ENCODE data around the gene PPP2R2C.

The PPP2R2C gene

DNA sequence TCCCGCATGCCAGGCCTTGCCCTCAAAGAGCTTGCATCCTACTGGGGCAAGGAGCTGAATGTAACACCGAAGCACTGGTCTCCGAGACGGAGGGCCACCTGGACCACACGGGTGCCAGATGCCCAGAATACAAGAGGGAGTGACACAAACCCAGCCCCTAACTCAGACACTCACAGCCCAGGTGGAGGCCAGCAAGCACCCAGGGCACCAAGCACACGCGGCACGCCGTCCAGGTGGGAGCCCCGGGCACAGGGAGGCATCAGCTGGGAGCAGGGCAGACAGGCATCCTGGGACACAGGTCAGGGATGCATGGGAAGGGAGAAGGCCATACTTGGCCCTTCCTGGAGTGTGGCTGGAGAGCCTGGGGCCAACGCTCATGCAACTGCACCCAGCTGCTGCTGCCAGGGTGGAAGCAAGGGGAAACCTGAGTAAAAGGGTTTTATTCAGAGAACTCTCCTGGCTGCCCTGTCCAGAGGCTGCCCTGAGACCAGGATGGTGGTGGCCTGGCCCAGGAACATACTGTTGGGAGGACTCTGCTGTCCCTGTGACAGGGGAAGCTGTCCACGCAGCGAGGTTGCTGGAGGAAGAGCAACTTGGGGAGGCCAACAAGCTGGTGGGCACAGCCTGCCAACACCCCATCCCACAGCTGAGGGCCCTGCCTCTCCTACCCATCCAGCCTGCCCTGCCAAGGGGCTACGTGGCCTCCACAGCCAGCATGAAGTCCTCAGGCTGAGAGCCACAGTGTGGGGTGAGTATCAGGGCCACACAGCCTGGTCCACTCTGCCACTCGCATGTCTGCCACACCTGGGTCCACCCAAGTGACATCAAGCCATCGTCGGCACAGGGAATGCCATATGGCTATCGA lies 22.2 kb upstream of the PPP2R2C start:
- DNase-seq (ENCODE audit: low spot score) = no peak

DNA sequence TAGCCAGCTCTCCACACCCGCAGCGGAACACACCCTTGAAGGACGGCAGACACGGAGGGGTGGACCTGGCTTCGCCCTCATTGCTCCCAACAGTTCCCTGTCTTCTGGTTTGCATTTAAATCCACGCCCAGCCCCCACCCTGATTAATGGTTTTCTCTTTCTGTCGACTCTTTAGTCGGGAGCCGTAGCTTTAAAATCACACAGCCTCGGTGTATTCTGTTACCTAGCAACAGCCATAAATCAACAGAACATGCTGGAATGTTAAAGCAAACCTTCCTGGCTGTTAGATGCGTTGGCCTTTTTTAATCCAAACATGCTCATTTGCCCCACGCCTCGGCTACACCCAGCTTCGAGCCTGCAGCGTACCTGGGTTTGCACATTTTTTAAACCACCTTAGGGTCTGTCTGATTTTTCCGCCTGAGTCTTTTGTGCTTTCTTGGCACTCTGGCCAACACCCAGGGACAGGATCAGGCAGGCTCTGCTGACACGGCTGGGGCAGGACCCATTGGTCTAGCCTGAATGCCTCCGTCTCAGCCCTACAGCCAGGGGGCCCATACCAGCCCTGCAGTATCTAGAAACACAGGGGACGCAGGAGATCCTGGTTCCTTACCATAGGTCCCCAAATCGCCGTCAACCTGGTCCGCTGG lies 21.4 kb upstream of the PPP2R2C start:
- DNase-seq (ENCODE audit: low spot score) = no peak

DNA sequence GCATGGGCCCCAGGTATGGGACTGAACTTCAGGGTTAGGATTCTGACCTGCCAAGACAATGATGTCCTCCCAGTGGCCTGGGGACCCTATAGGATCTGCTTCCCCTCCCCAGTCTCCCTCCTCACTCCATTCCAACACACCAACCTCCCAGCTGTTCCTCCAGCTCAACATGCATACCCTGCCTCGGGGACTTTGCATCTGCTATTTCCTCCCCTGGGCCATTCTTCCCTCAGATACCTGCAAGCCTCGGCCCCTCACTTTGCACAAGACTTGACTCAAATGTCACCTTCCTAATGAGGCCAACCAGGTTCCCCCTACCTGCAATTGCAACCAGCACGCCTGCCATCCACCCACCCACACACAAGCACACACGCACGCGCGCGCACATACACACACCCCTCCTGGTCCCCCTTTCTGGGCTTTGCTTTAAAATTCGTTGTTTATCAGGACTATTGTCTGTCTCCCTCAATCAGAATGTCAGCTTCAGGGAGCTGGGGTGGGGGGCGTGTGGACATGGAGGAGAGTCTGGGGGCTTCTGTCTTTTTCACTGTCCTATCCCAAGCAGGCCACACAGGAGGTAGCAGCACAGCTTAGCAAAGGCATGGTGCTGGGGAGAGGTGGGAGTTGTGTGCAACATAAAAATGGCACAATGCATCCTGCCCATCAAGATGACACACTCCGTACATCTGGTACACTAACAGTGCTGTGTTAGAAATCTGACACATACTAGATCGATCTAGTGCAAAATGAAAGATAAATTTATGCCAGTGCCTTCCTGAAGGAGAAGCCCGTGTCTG lies 20.6 kb upstream of the PPP2R2C start:
- no peak for DNase-seq (ENCODE audit: low spot score)

DNA sequence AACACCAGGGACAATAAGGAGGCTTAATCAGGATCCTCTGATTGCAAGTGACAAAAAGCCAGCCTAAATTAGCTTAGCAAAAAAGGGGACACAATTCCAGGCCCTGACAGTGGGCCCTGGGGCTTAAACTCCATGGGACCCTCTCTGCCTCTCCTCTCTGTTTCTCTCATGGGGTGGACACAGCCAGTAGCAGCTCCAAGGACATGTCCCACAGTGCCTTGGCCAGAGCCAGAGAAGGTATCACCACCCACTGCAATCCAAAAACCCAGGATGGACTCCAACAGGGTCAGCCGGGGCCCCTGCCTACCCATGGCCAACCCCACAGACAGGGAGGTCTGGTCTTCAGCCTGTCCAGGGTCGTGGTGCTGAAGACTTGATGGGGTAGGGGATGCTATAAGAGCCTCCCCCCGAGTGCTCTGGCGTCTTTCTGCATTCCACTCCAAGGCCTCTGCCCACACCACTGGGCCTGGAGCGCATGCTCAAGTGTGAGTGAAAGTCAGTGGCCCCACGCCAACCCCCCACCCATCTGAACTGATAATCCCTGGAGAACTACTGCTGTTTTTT lies 19.7 kb upstream of the PPP2R2C start:
- DNase-seq (ENCODE audit: low spot score) = no peak

DNA sequence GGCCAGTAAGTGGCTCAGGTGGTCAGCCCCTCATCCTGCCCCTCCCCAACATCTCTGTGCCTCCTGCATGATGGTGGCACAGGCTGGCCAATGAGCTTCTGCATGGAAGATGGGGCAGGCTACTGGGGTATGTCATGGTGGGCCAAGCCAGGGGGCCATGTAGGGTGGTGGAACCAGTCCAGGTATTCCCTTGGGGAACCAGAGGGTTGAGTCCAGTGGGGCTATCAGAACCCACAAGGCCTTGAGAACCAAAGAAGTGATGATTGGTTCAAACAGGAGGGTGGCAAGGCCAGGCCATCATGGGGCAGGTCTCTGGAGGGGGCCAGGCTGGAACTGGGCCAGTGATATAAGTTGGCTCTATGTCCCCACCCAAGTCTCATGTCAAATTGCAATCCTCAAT lies 18.8 kb upstream of the PPP2R2C start:
- DNase-seq (ENCODE audit: low spot score) = no peak

DNA sequence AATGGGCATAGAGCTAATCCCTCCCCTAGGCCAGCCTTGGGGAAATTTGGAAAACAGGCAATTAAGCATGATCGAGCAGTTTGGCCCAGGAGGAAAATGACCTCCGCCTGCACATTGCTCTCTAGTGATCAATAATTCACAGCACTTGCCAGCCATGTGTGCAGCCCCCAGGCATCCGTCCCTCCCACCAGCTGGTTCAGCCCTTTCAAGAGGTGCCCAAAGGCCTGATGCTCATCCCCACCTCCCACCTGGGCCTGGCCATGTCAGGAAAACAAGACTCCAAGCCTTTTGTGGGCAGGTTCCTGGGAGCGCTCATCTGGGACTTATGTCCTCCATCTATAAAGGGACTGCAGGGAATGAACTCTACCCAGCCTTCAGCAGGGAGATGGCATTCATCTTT lies 17.5 kb upstream of the PPP2R2C start:
- DNase-seq (ENCODE audit: low spot score) = no peak

DNA sequence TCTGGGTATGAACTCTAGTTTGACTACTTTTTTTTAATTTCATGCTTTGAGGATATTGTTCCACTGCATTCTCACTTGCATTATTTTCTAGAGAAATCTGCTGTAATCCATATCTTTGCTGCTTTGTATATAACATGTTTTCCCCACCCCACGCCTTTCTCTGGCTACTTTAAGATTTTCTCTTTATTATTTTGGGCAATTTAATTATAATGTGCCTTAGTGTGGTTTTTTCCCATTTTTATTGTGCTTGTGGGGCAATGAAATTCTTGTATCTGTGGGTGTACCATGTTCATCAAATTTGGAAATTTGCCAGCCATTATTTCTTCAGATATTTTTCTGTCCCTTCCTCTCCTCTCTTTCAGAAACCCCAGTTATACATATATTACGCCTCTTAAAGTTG lies 15.1 kb upstream of the PPP2R2C start:
- DNase-seq (ENCODE audit: low spot score) = no peak

DNA sequence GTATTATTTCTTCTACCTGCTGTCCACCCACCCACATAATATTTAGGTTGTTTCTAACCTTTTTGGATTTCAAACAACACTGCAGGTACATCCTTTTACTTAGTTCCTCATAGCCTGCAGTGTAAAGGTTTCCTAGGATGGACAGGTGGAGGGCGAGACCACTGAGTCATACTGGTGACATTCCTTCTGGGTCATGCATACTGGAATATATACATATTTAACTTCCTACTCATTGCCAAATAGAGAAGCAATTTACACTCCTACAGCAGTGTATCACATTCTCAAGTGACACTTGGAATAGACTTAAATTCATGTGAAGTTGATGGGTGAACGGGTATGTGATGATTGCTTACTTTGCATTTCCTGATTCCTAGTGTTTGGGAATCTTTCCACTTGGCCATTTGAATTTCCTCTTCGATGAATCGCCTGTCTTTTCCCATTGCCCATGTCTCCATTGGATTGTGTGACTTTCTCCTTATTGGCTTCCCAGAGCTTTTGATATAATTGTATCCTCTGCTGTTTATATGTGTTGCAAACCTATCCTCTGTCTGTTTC lies 8.2 kb upstream of the PPP2R2C start:
- no peak for DNase-seq (ENCODE audit: low spot score)

DNA sequence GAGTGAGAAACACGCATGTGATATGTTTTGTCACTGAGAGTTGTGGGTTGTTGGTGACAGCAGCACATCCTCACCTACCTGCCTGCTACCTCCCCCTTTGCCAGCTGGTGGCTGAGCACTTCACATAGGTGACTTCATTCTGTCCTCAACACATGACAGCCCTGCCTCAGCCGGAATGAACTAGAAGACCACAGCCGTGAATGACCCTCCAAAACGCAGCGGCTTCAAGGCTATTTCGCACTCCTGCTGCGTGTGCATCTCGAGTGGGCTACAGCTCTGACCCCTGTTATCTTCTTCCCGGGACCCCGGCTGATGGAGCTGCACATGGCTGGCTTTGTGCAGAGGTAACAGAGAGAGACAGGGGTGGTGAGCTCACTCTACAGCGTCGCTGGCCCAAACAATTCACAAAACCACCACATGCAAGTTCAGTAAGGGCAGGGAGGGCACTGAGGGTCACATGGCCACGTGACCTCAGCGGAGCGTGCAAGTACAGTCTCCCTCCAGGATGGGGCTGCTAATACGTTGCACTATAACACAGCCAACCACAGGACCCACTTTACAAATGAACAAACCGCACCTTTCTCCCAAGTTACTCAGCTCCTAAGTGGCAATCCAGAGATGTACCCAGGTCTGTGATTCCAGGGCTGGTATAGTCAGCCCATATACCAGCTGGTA lies 6.3 kb upstream of the PPP2R2C start:
- DNase-seq (ENCODE audit: low spot score) = no peak

DNA sequence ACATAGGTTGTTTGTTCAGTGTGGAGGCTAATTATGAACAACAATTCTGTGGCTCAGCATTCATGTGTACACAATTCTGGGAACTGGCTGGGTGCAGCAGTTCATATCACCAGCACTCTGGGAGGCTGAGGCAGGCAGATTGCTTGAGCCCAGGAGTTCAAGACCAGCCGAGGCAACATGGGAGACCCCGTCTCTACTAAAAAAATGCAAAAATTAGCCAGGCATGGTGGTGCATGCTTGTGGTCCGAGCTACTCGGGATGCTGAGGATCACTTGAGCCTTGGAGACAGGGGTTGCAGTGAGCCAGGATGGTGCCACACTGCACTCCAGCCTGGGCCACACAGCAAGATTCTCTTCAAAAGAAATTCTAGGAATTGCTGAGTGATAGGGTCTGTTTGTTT lies 4.5 kb upstream of the PPP2R2C start:
- DNase-seq (ENCODE audit: low spot score) = no peak

DNA sequence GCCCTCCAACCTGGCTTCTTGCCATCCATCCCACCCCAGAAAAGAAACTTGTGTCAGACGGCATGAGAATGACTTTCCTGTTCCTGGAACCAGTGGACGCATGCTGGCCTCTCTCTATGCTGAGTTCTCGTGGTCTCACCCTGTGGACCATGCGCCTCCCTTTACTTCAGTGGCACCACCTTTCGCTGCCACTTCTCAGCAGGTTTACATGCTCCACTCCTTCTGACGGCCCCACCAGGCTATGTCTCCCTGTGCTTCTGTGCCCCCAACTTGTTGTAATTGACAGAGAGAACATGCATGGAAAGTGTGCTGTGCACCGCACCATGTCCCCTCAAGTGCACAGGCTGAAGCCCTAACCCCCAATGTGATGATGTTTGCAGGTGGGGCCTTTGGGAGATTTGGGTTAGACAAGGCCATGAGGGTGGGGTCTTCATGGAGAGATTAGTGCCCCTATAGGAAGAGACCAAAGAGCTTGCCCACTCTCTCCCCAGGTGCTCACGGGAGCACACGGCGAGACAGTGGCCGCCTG lies 3.1 kb upstream of the PPP2R2C start:
- DNase-seq (ENCODE audit: low spot score) = no peak

DNA sequence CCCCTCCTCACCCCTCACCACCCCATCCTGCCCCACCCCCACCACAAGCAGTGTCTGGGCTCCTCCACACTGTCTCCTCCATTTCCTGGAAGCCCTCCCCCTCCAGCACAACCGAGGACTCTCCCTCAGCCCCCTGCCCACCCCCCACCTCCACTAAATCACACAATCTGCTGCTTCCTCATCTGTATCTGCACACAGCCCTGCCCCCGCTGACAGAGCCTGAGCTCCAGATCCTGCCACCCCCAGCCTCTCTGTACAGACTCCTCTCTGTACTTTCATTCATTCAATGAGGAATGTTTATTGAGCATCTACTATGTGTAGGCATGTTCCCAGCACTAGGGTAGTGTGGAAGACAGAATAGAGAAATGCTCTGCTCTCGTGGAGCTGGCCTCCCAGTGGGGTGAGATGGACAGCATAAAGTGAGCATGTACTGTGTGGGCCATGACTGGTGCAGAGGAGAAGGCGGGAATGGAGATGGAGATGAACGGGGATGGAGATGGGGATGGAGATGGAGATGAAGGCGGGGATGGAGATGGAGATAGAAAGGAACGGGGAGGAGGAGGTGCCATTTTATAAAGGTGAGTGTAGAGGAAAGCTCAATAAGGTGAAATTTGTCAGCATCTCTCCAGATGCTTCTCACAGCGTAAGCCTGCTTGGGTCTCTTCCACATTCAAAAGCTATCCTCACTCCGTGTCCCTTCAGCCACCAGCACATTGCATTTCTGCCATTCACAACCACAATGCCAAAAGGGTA lies 2.5 kb upstream of the PPP2R2C start:
- DNase-seq (ENCODE audit: low spot score) = no peak

DNA sequence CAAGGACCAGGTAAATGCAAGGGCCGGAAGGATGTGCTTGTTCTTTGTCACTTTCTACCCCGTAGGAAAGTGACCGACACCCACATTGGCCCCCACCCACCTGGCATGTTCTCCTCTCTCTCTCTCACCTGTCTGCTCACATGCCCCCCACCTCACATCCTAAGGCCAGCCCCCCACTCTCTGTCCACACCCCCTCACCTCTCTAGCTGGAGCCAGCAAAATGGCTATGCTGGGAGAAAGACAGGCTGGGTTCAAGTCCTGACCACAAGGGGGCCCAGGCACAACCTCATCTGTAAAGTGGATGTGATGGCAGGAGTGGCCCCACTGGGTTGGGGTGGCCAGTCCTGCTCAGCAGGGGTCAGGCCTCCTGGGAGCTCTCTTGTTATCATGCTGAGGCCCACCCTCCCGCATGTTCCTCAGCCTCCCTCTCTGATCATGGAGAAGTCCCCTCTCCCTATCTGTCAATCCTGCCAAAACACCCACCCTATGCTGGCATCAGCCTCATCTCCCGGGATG lies 1.7 kb upstream of the PPP2R2C start:
- DNase-seq (ENCODE audit: low spot score) = no peak

DNA sequence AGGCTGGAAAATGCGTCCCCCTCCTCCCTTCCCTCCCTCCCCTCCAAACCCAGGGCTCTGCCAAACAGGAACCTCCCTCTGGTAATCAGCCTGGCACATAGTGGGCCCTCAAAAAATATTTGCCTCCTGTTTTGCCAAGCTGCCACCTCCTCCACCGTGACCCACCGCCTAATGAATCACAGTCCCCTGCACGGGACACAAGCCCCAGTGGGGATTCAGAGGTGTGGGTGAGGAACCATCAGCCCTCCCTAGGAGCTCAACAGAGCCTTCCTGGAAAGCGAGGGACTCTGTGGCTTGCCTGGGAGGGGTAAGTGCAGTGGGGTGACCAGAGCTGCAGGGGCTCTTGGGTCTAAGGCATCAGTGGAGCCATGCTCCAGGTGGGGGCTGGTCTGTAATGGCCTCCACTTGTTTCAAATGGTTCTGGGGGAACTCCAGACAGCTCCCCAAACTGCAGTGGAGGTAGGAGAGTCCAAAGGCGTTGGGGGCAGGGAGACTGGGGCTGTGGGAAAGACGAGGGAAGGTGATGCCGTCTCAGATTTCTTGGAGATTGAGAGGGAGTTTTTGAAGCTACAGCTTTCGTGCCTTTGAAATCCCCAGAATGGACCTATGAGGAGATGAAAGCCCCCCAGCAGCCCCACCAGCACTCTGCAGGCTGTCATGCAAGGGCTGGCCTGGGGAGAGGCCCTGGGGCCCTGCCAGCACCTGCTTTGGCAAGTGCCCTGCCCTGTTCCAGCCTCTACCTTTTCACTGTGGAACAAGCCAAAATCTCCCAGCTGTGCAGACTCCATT lies 1.0 kb upstream of the PPP2R2C start:
- DNase-seq (ENCODE audit: low spot score) = no peak

DNA sequence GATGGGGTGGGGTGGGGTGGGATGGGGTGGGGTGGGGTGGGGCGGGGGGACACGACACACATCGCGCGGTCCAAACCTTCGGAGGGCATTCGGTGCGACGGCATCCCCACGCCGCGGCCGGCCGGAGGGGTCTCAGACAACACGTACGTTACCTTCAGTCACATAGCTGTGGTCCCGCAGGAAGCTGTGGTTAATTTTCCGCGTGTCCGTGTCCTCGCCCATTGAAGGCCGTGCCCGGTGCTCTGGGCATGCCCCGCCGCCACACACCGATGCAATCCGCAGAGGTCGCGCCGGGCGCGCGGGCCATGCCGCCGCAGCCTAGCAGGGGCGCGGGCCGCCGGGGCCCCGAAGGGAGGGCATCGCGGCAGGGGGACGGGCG lies 417 bp downstream of the PPP2R2C start:
- no peak for DNase-seq (ENCODE audit: low spot score)

DNA sequence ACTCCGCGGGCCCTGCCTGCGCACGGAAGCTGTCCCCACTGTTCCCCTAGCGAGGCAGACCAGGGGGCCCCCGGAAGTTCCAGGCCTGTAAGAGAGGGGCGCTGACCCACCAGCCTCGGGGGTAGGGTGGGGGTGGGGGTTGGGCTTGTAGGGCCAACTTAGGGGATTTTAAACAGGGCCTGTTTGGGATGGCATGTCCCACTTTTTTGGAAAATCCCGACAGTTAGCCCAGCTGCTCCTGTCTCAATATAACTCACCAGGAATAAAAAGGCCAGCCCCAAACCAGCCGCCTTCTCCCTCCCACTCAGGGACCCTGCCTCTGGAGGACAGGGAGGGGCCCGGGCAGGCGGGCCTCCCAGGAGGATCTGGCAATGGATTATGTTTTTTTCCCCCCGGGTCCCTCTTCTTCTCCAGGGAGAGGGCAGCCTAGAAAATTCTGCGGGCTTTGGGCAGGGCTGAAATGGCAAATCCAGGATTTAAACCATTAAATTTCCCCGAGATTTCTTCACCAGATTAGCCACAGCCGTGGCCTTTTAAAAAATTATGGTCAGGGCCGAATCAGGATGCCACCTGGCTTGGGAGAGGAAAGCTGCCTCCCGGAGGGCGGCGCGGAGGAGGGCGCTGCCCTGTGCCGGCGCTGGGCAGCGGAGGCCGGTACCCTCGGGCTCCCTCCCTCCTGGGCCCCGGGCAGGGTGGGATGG lies 957 bp downstream of the PPP2R2C start:
- DNase-seq (ENCODE audit: low spot score) = no peak

DNA sequence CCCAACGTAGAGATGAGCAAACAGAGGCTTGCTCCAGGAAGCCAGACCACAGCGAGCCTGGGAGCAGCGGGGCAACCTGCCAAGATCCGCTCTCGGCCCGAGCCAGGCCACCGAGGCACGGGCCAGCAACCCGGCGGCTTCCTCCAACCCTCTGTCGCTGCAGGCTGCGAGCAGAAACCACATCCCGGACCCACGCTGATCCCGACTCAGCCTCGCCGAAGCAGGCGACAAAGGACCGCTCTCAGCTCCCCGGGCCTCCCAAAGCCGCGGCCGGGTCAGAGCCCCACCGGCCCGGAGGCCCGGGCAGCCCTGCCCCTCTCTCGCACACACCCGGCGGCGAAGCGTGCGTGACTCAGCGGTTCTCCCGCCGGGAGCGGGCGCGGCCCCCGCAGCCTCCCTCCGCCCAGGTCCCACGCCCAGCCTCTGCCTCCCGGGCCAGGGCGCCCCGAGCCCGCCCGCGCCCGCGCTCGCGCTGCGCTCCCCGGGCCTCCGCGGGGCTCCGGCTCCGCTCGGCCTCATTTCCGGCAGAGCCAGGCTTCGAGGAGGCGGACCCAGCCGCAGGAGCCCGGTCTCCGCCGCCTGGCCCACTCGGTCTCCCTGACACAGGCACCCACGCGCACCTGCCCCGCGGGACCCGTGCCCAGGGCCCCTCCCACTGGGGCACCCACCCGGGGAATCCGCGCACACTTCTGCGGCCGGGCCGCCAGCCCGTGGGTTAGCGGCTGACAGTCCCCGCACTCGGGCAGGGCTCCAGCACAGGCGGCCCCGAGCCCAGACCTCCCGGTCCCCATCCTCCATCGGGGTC lies 1.7 kb downstream of the PPP2R2C start:
- no peak for DNase-seq (ENCODE audit: low spot score)

DNA sequence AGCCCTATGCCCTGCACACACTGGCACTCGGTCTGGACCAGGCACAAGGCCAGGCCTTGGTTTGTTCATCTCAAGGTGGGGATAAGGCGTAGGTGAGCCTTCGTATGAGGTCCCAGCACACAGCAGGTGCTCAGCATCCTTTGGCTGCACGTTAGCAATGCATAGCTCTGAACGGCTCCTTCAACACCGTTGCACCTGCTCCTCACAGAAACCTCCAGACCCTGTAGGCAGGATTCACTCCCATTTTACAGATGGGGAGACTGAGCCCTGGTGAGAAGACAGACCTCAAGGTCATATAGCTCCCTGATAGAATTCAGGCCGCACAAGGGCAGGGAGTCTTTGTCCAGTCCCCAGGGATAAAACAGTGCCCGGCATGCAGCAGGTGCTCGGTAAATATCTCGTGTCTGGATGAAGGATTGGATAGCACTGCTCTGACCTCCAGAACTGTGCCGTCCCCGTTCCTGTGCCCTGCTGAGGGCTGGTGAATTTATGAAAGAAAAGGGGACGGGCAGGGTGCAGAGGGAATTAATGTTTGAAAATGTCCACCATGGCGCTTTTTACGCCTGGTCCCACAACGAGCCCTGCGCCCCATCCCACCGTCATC lies 2.4 kb downstream of the PPP2R2C start:
- DNase-seq (ENCODE audit: low spot score) = no peak

All from CD4-positive, alpha-beta T cell treated with Interleukin-2 at 100 ng/mL for 4 hours (primary cell).